ENCODE data around the gene SCIN.

SCIN gene

GRCh38 chr7:12584930-12585329 lies 14.4 kb downstream of the SCIN start:
- TF ChIP-seq USF1 (IDR thresholded peaks at IDR 0.05) (no peak), YY1 (IDR thresholded peaks at IDR 0.05; ENCODE audit: low read depth) (no peak), MAX (IDR thresholded peaks at IDR 0.05) (no peak), EGR1 (IDR thresholded peaks at IDR 0.05) (no peak), CREB1 (IDR thresholded peaks at IDR 0.05; ENCODE audit: low read depth) (no peak), FOXM1 (IDR thresholded peaks at IDR 0.05; ENCODE audit: borderline replicate concordance, low read depth) (no peak), TAF1 (IDR thresholded peaks at IDR 0.05; ENCODE audit: low read depth) (no peak), ZBTB7A (IDR thresholded peaks at IDR 0.05; ENCODE audit: low read depth) (no peak), RAD21 (IDR thresholded peaks at IDR 0.05; ENCODE audit: low read depth) (no peak), EP300 (IDR thresholded peaks at IDR 0.05; ENCODE audit: borderline replicate concordance) (no peak), TEAD4 (IDR thresholded peaks at IDR 0.05) (no peak), TCF12 (IDR thresholded peaks at IDR 0.05; ENCODE audit: low read depth) (no peak), CEBPB (IDR thresholded peaks at IDR 0.05) (no peak), REST (IDR thresholded peaks at IDR 0.05; ENCODE audit: low read depth) (no peak), NFIC (IDR thresholded peaks at IDR 0.05) (no peak)

GRCh38 chr7:12586271-12586670 lies 15.8 kb downstream of the SCIN start:
- TF ChIP-seq CEBPB (IDR thresholded peaks at IDR 0.05): no peak
- no peak for TF ChIP-seq ZBTB7A (IDR thresholded peaks at IDR 0.05; ENCODE audit: low read depth)
- no peak for TF ChIP-seq TEAD4 (IDR thresholded peaks at IDR 0.05)
- no peak for TF ChIP-seq TAF1 (IDR thresholded peaks at IDR 0.05; ENCODE audit: low read depth)
- TF ChIP-seq NFIC (IDR thresholded peaks at IDR 0.05): no peak
- TF ChIP-seq USF1 (IDR thresholded peaks at IDR 0.05): no peak
- no peak for TF ChIP-seq CREB1 (IDR thresholded peaks at IDR 0.05; ENCODE audit: low read depth)
- no peak for TF ChIP-seq RAD21 (IDR thresholded peaks at IDR 0.05; ENCODE audit: low read depth)
- TF ChIP-seq EGR1 (IDR thresholded peaks at IDR 0.05): no peak
- TF ChIP-seq EP300 (IDR thresholded peaks at IDR 0.05; ENCODE audit: borderline replicate concordance): no peak
- TF ChIP-seq REST (IDR thresholded peaks at IDR 0.05; ENCODE audit: low read depth): no peak
- no peak for TF ChIP-seq YY1 (IDR thresholded peaks at IDR 0.05; ENCODE audit: low read depth)
- no peak for TF ChIP-seq TCF12 (IDR thresholded peaks at IDR 0.05; ENCODE audit: low read depth)

- no peak for TF ChIP-seq TCF12 (IDR thresholded peaks at IDR 0.05; ENCODE audit: low read depth)
- TF ChIP-seq USF1 (IDR thresholded peaks at IDR 0.05): no peak
- TF ChIP-seq RAD21 (IDR thresholded peaks at IDR 0.05; ENCODE audit: low read depth): no peak
- no peak for TF ChIP-seq CREB1 (IDR thresholded peaks at IDR 0.05; ENCODE audit: low read depth)
- no peak for TF ChIP-seq EGR1 (IDR thresholded peaks at IDR 0.05)
- no peak for TF ChIP-seq EP300 (IDR thresholded peaks at IDR 0.05; ENCODE audit: borderline replicate concordance)
- TF ChIP-seq FOXM1 (IDR thresholded peaks at IDR 0.05; ENCODE audit: borderline replicate concordance, low read depth): no peak
- no peak for TF ChIP-seq REST (IDR thresholded peaks at IDR 0.05; ENCODE audit: low read depth)
- no peak for TF ChIP-seq MAX (IDR thresholded peaks at IDR 0.05)
- TF ChIP-seq TEAD4 (IDR thresholded peaks at IDR 0.05): no peak
Observed at GRCh38 chr7:12588259-12588904, 17.9 kb downstream of the SCIN start.

- no peak for TF ChIP-seq EGR1 (IDR thresholded peaks at IDR 0.05)
- no peak for TF ChIP-seq RAD21 (IDR thresholded peaks at IDR 0.05; ENCODE audit: low read depth)
- no peak for TF ChIP-seq USF1 (IDR thresholded peaks at IDR 0.05)
- TF ChIP-seq REST (IDR thresholded peaks at IDR 0.05; ENCODE audit: low read depth): no peak
- no peak for TF ChIP-seq NFIC (IDR thresholded peaks at IDR 0.05)
- no peak for TF ChIP-seq TEAD4 (IDR thresholded peaks at IDR 0.05)
- TF ChIP-seq TAF1 (IDR thresholded peaks at IDR 0.05; ENCODE audit: low read depth): no peak
- no peak for TF ChIP-seq YY1 (IDR thresholded peaks at IDR 0.05; ENCODE audit: low read depth)
- no peak for TF ChIP-seq ZBTB7A (IDR thresholded peaks at IDR 0.05; ENCODE audit: low read depth)
- TF ChIP-seq FOXM1 (IDR thresholded peaks at IDR 0.05; ENCODE audit: borderline replicate concordance, low read depth): no peak
- TF ChIP-seq CEBPB (IDR thresholded peaks at IDR 0.05): no peak
- TF ChIP-seq CREB1 (IDR thresholded peaks at IDR 0.05; ENCODE audit: low read depth): no peak
- TF ChIP-seq MAX (IDR thresholded peaks at IDR 0.05): no peak
Observed at GRCh38 chr7:12590559-12590958, 20.0 kb downstream of the SCIN start.

Data from Ishikawa (cell line).